ENCODE data around the gene PM20D2.

Gene PM20D2

GRCh38 chr6:89194559-89194958, 48.7 kb downstream of the PM20D2 start:
- H3K4me1 ChIP-seq (ENCODE audit: control insufficient read depth, low read length) = no peaks in the 10 kb centered on the region
- TF ChIP-seq CTCF (IDR thresholded peaks at IDR 0.05; ENCODE audit: low read depth, low read length, poor library complexity, severe bottlenecking) (no peak), EZH2phosphoT487 (IDR thresholded peaks at IDR 0.05; ENCODE audit: borderline replicate concordance, low read length) (no peak)
- peaks cover 4% of the 10 kb centered on the region; the same call in 1 of the 2 replicates for H3K27me3 ChIP-seq (ENCODE audit: control insufficient read depth, low read length)
- no peaks in the 10 kb centered on the region for H3K36me3 ChIP-seq (ENCODE audit: control insufficient read depth, low read length)
- H3K9me2 ChIP-seq (replicated peaks; ENCODE audit: control insufficient read depth, low read length) = no peaks in the 10 kb centered on the region
- H3K79me2 ChIP-seq (ENCODE audit: control insufficient read depth, low read length) = no peaks in the 10 kb centered on the region
- H3K4me2 ChIP-seq (ENCODE audit: low read length) = no peak overlapping the region
- no peak overlapping the region for H3K27ac ChIP-seq (ENCODE audit: low read depth, low read length)
- H3K4me3 ChIP-seq (ENCODE audit: low read length) = no peak overlapping the region
- H4K20me1 ChIP-seq (ENCODE audit: control insufficient read depth, insufficient read depth, low read depth, low read length) = no peaks in the 10 kb centered on the region
- no peaks in the 10 kb centered on the region for H3K9me3 ChIP-seq (ENCODE audit: control insufficient read depth, insufficient read depth, low read length)
- no peaks in the 10 kb centered on the region for H3F3A ChIP-seq (ENCODE audit: control insufficient read depth, insufficient read depth)

GRCh38 chr6:89197141-89197540, 51.3 kb downstream of the PM20D2 start:
- H3K27ac ChIP-seq (ENCODE audit: low read depth, low read length) = no peak overlapping the region
- H3K36me3 ChIP-seq (ENCODE audit: control insufficient read depth, low read length) = no peaks in the 10 kb centered on the region
- H4K20me1 ChIP-seq (ENCODE audit: control insufficient read depth, insufficient read depth, low read depth, low read length) = no peaks in the 10 kb centered on the region
- no peaks in the 10 kb centered on the region for H3K79me2 ChIP-seq (ENCODE audit: control insufficient read depth, low read length)
- no peak overlapping the region for H3K4me2 ChIP-seq (ENCODE audit: low read length)
- no peaks in the 10 kb centered on the region for H3K9me3 ChIP-seq (ENCODE audit: control insufficient read depth, insufficient read depth, low read length)
- TF ChIP-seq CTCF (IDR thresholded peaks at IDR 0.05; ENCODE audit: low read depth, low read length, poor library complexity, severe bottlenecking) (no peak), EZH2phosphoT487 (IDR thresholded peaks at IDR 0.05; ENCODE audit: borderline replicate concordance, low read length) (no peak)
- H3K4me3 ChIP-seq (ENCODE audit: low read length) = no peak overlapping the region
- no peaks in the 10 kb centered on the region for H3K4me1 ChIP-seq (ENCODE audit: control insufficient read depth, low read length)
- peaks cover 4% of the 10 kb centered on the region; the same call in 1 of the 2 replicates for H3K27me3 ChIP-seq (ENCODE audit: control insufficient read depth, low read length)
- no peaks in the 10 kb centered on the region for H3K9me2 ChIP-seq (replicated peaks; ENCODE audit: control insufficient read depth, low read length)
- no peaks in the 10 kb centered on the region for H3F3A ChIP-seq (ENCODE audit: control insufficient read depth, insufficient read depth)

GRCh38 chr6:89198235-89198634, 52.4 kb downstream of the PM20D2 start:
- Histone ChIP-seq H3K79me2 (ENCODE audit: control insufficient read depth, low read length) (no peaks in the 10 kb centered on the region), H3K9me2 (replicated peaks; ENCODE audit: control insufficient read depth, low read length) (no peaks in the 10 kb centered on the region), H3K27me3 (ENCODE audit: control insufficient read depth, low read length) (peaks cover 4% of the 10 kb centered on the region; the same call in 1 of the 2 replicates), H3K4me3 (ENCODE audit: low read length) (no peak overlapping the region), H4K20me1 (ENCODE audit: control insufficient read depth, insufficient read depth, low read depth, low read length) (no peaks in the 10 kb centered on the region), H3K9me3 (ENCODE audit: control insufficient read depth, insufficient read depth, low read length) (no peaks in the 10 kb centered on the region), H3K36me3 (ENCODE audit: control insufficient read depth, low read length) (no peaks in the 10 kb centered on the region), H3K27ac (ENCODE audit: low read depth, low read length) (no peak overlapping the region), H3F3A (ENCODE audit: control insufficient read depth, insufficient read depth) (no peaks in the 10 kb centered on the region), H3K4me2 (ENCODE audit: low read length) (no peak overlapping the region), H3K4me1 (ENCODE audit: control insufficient read depth, low read length) (no peaks in the 10 kb centered on the region)
- TF ChIP-seq EZH2phosphoT487 (IDR thresholded peaks at IDR 0.05; ENCODE audit: borderline replicate concordance, low read length) = no peak
- TF ChIP-seq CTCF (IDR thresholded peaks at IDR 0.05; ENCODE audit: low read depth, low read length, poor library complexity, severe bottlenecking) = no peak

Measured in DOHH2 (cell line).